Mesendoderm (in vitro differentiated cells): Measurements from ENCODE around the gene CALHM3.
A peak's percentile ranks its signal among the peaks of the same experiment; 100 is the strongest.

Experiments used
- DNase-seq: peaks from one replicate; pipeline ENCODE4 v3.0.0; 2013
- H2AK5ac ChIP-seq: 2 replicates; pipeline ENCODE4 v1.6.1; 2013; ENCODE audit warnings: low read length, inconsistent platforms
- H2BK120ac ChIP-seq: 2 replicates; pipeline ENCODE4 v1.6.1; 2013; ENCODE audit warnings: low read depth, mild to moderate bottlenecking, low read length, moderate library complexity, mixed read lengths
- H2BK15ac ChIP-seq: replicated peaks from 2 replicates; pipeline ENCODE4 v1.6.1; 2013; ENCODE audit warnings: low read depth, mild to moderate bottlenecking, moderate library complexity
- H2BK5ac ChIP-seq: 2 replicates; pipeline ENCODE4 v1.6.1; 2013; ENCODE audit warnings: low read length, inconsistent platforms
- H3K18ac ChIP-seq: 2 replicates; pipeline ENCODE4 v1.6.1; 2013; ENCODE audit warnings: mild to moderate bottlenecking, low read length, mixed read lengths
- H3K23ac ChIP-seq: one replicate; pipeline ENCODE4 v1.6.1; 2013; ENCODE audit warnings: low read length
- H3K27ac ChIP-seq: 2 replicates; pipeline ENCODE4 v1.5.1; 2013; ENCODE audit warnings: low read depth, mild to moderate bottlenecking, inconsistent platforms, low read length, moderate library complexity
- H3K27me3 ChIP-seq: 2 replicates; pipeline ENCODE4 v1.6.1; 2013; ENCODE audit warnings: low read length, control low read depth, mild to moderate bottlenecking, inconsistent platforms; ENCODE audit not compliant: insufficient read depth, poor library complexity
- H3K36me3 ChIP-seq: 2 replicates; pipeline ENCODE4 v1.6.1; 2013; ENCODE audit warnings: low read length, inconsistent platforms; ENCODE audit not compliant: control insufficient read depth, insufficient read depth
- H3K4ac ChIP-seq: one replicate; pipeline ENCODE4 v1.6.1; 2013; ENCODE audit warnings: low read depth, mild to moderate bottlenecking, low read length, moderate library complexity
- H3K4me1 ChIP-seq: 2 replicates; pipeline ENCODE4 v1.6.1; 2013; ENCODE audit warnings: low read depth, low read length, inconsistent platforms; ENCODE audit not compliant: control insufficient read depth
- H3K4me2 ChIP-seq: 2 replicates; pipeline ENCODE4 v1.6.1; 2013; ENCODE audit warnings: low read length
- H3K4me3 ChIP-seq: 2 replicates; pipeline ENCODE4 v1.5.1; 2013; ENCODE audit warnings: mild to moderate bottlenecking, low read length
- H3K56ac ChIP-seq: one replicate; pipeline ENCODE4 v1.6.1; 2013; ENCODE audit warnings: low read length
- H3K79me1 ChIP-seq: 2 replicates; pipeline ENCODE4 v1.6.1; 2013; ENCODE audit warnings: low read length, inconsistent platforms
- H3K79me2 ChIP-seq: 2 replicates; pipeline ENCODE4 v1.6.1; 2013; ENCODE audit warnings: mild to moderate bottlenecking, low read length; ENCODE audit not compliant: control insufficient read depth, insufficient read depth
- H3K9ac ChIP-seq: 2 replicates; pipeline ENCODE4 v1.6.1; 2013; ENCODE audit warnings: low read length, inconsistent platforms
- H4K5ac ChIP-seq: one replicate; pipeline ENCODE4 v1.6.1; 2013; ENCODE audit warnings: low read length
- H4K8ac ChIP-seq: one replicate; pipeline ENCODE4 v1.6.1; 2013; ENCODE audit warnings: low read depth, mild to moderate bottlenecking, control low read depth, low read length, moderate library complexity
- WGBS: extraction: QIAGEN DNeasy Blood & Tissue Kit; methylation state at CpG from one replicate; pipeline ENCODE4 v1.1.7; 2013; ENCODE audit warnings: low lambda C conversion rate, missing lambda C conversion rate; ENCODE audit not compliant: insufficient coverage; ENCODE audit errors: extremely low coverage; 5-methylcytosine and 5-hydroxymethylcytosine counted together

CALHM3 gene

GRCh38 chr10:103467406-103467805 is 11.6 kb downstream of the CALHM3 start:
- H3K9ac ChIP-seq: no peak overlapping the region
- H3K36me3 ChIP-seq: no peaks in the 10 kb centered on the region
- no peak overlapping the region for H2BK120ac ChIP-seq
- H3K27me3 ChIP-seq: no peaks in the 10 kb centered on the region
- H3K79me2 ChIP-seq: no peaks in the 10 kb centered on the region
- no peak overlapping the region for H2AK5ac ChIP-seq
- H3K23ac ChIP-seq: no peak overlapping the region
- H2BK15ac ChIP-seq: no peak overlapping the region
- no peak overlapping the region for H3K4me3 ChIP-seq
- no peak overlapping the region for H4K8ac ChIP-seq
- no peaks in the 10 kb centered on the region for H3K79me1 ChIP-seq
- no peak overlapping the region for H2BK5ac ChIP-seq
- no peak overlapping the region for H3K18ac ChIP-seq
- WGBS: no CpG with 5 or more reads among the region's 7 CpGs
- H3K27ac ChIP-seq: no peak overlapping the region
- H3K4ac ChIP-seq: no peak overlapping the region
- H3K56ac ChIP-seq: no peak overlapping the region
- no peak overlapping the region for H4K5ac ChIP-seq
- no peak for DNase-seq
- no peak overlapping the region for H3K4me2 ChIP-seq
- peaks cover 5% of the 10 kb centered on the region for H3K4me1 ChIP-seq

GRCh38 chr10:103466734-103467133 is 12.3 kb downstream of the CALHM3 start:
- Histone ChIP-seq H3K9ac (no peak overlapping the region), H2AK5ac (no peak overlapping the region), H3K4ac (no peak overlapping the region), H2BK15ac (no peak overlapping the region), H3K79me1 (no peaks in the 10 kb centered on the region), H3K36me3 (no peaks in the 10 kb centered on the region), H4K5ac (no peak overlapping the region), H2BK120ac (no peak overlapping the region), H3K27ac (no peak overlapping the region), H3K27me3 (no peaks in the 10 kb centered on the region), H3K23ac (no peak overlapping the region), H4K8ac (no peak overlapping the region), H3K4me2 (no peak overlapping the region), H2BK5ac (no peak overlapping the region), H3K56ac (no peak overlapping the region), H3K4me3 (no peak overlapping the region), H3K79me2 (no peaks in the 10 kb centered on the region), H3K18ac (no peak overlapping the region), H3K4me1 (peaks cover 3% of the 10 kb centered on the region)
- WGBS: no CpG with 5 or more reads among the region's 3 CpGs
- peak; percentile 43 for DNase-seq

GRCh38 chr10:103465411-103466179 is 13.4 kb downstream of the CALHM3 start:
- no peak overlapping the region for H3K23ac ChIP-seq
- H2BK120ac ChIP-seq: no peak overlapping the region
- no peak overlapping the region for H3K56ac ChIP-seq
- H3K27me3 ChIP-seq: no peaks in the 10 kb centered on the region
- WGBS: no CpG with 5 or more reads among the region's 14 CpGs
- no peaks in the 10 kb centered on the region for H3K79me2 ChIP-seq
- no peaks in the 10 kb centered on the region for H3K36me3 ChIP-seq
- H3K4me1 ChIP-seq: no peaks in the 10 kb centered on the region
- no peak overlapping the region for H4K8ac ChIP-seq
- H4K5ac ChIP-seq: no peak overlapping the region
- DNase-seq: no peak
- no peak overlapping the region for H3K9ac ChIP-seq
- no peak overlapping the region for H2BK15ac ChIP-seq
- no peak overlapping the region for H3K4me2 ChIP-seq
- H3K18ac ChIP-seq: no peak overlapping the region
- H3K79me1 ChIP-seq: no peaks in the 10 kb centered on the region
- H2AK5ac ChIP-seq: no peak overlapping the region
- H2BK5ac ChIP-seq: no peak overlapping the region
- H3K4me3 ChIP-seq: no peak overlapping the region
- no peak overlapping the region for H3K27ac ChIP-seq
- H3K4ac ChIP-seq: no peak overlapping the region

GRCh38 chr10:103463499-103463898 is 15.5 kb downstream of the CALHM3 start:
- Histone ChIP-seq H3K18ac (no peak overlapping the region), H4K8ac (no peak overlapping the region), H3K56ac (no peak overlapping the region), H3K23ac (no peak overlapping the region), H3K27ac (no peak overlapping the region), H3K4me1 (no peaks in the 10 kb centered on the region), H4K5ac (no peak overlapping the region), H3K79me1 (no peaks in the 10 kb centered on the region), H2BK120ac (no peak overlapping the region), H2BK5ac (no peak overlapping the region), H3K4ac (no peak overlapping the region), H3K4me2 (no peak overlapping the region), H3K27me3 (no peaks in the 10 kb centered on the region), H2AK5ac (no peak overlapping the region), H3K79me2 (no peaks in the 10 kb centered on the region), H3K36me3 (no peaks in the 10 kb centered on the region), H3K4me3 (no peak overlapping the region), H2BK15ac (no peak overlapping the region), H3K9ac (no peak overlapping the region)
- WGBS: no CpG with 5 or more reads among the region's 4 CpGs
- no peak for DNase-seq

- Histone ChIP-seq H3K9ac (no peak overlapping the region), H3K56ac (no peak overlapping the region), H3K4me3 (no peak overlapping the region), H3K79me1 (no peaks in the 10 kb centered on the region), H2BK15ac (no peak overlapping the region), H3K4ac (no peak overlapping the region), H3K4me1 (no peaks in the 10 kb centered on the region), H3K4me2 (no peak overlapping the region), H3K27ac (no peak overlapping the region), H2AK5ac (no peak overlapping the region), H4K5ac (no peak overlapping the region), H3K27me3 (no peaks in the 10 kb centered on the region), H3K23ac (no peak overlapping the region), H2BK120ac (no peak overlapping the region), H3K36me3 (no peaks in the 10 kb centered on the region), H3K79me2 (no peaks in the 10 kb centered on the region), H3K18ac (no peak overlapping the region), H2BK5ac (no peak overlapping the region), H4K8ac (no peak overlapping the region)
- no peak for DNase-seq
- no CpG with 5 or more reads among the region's 4 CpGs for WGBS
Measured at GRCh38 chr10:103459615-103460014, 19.4 kb downstream of the CALHM3 start.

GRCh38 chr10:103458720-103459119 is 20.3 kb downstream of the CALHM3 start, which contains the start of gene CALHM1:
Gene CALHM1 (minus strand): TSS chr10:103458900. CDS start chr10:103458751, 149 bp downstream.
- H3K27me3 ChIP-seq: no peaks in the 10 kb centered on the region
- no peak within 1 kb of the TSS for H4K5ac ChIP-seq
- H4K8ac ChIP-seq: no peak within 1 kb of the TSS
- no peak within 1 kb of the TSS for H3K56ac ChIP-seq
- no peak within 1 kb of the TSS for H3K4me3 ChIP-seq
- H3K9ac ChIP-seq: no peak within 1 kb of the TSS
- H2BK15ac ChIP-seq: no peak within 1 kb of the TSS
- H3K4me1 ChIP-seq: no peaks in the 10 kb centered on the region
- no peaks in the 10 kb centered on the region for H3K79me2 ChIP-seq
- H3K4me2 ChIP-seq: no peak within 1 kb of the TSS
- H2AK5ac ChIP-seq: no peak within 1 kb of the TSS
- no CpG with 5 or more reads among the region's 9 CpGs for WGBS
- no peak within 1 kb of the TSS for H3K18ac ChIP-seq
- no peak within 1 kb of the TSS for H3K23ac ChIP-seq
- H3K4ac ChIP-seq: no peak within 1 kb of the TSS
- DNase-seq: peak; percentile 78
- H2BK5ac ChIP-seq: no peak within 1 kb of the TSS
- H3K79me1 ChIP-seq: no peaks in the 10 kb centered on the region
- H3K27ac ChIP-seq: no peak within 1 kb of the TSS
- no peak within 1 kb of the TSS for H2BK120ac ChIP-seq
- H3K36me3 ChIP-seq: no peaks in the 10 kb centered on the region
